K562 (cell line): ENCODE measurements around the gene TTC28. TPM values are rescaled to one million over a fixed set of nuclear protein-coding genes. Genes with fewer than 3 reads are reported as not detected.

Experiments used
- ATAC-seq: fragments of 200-7000 bp; cut with Tn5 transposase; 3 replicates; pipeline ENCODE4 v1.9.1; 2020; ENCODE audit warnings: moderate library complexity
- BruUV-seq: library from RNA; stranded (reverse); fragments of 400-500 nt; replicated peaks from 2 replicates; lab custom pipeline; 2021; lab: Mats Ljungman, UMichigan
- CTCF ChIA-PET: fragments of 300-600 bp; formaldehyde crosslinking; extraction: SDS; loops from one replicate; lab custom pipeline; 2021; ENCODE audit warnings: low intra/inter-chr PET ratio; lab: Yijun Ruan, JAX
- POLR2A ChIA-PET: fragments of 300-600, 350-650 bp; sonication (Branson Sonifier 250); formaldehyde crosslinking; extraction: SDS; loops from one replicate; lab custom pipeline; 2021; ENCODE audit warnings: antibody characterized with exemption, inconsistent platforms; lab: Yijun Ruan, JAX
- DNase-seq, 4 experiments: peaks; one replicate each; pipeline versions ENCODE4 v3.0.0 to v3.0.0-alpha.2; 2011 to 2018; ENCODE audit warnings: low spot score in 3 of 4, mixed read lengths in 3 of 4; ENCODE audit errors: extremely low read depth in 1 of 4
- FAIRE-seq: peaks from 2 replicates; lab custom pipeline; 2011; peaks lifted over from hg19 to GRCh38; lab: Jason Lieb, UNC
- H2AFZ ChIP-seq: 2 replicates; pipeline ENCODE4 v1.6.0; 2011; ENCODE audit warnings: low read depth, low read length, control low read depth, inconsistent platforms
- H3K27ac ChIP-seq: fragments of 200-600 bp; 3 replicates; pipeline ENCODE4 v1.8.0; 2011; ENCODE audit warnings: low read depth, mild to moderate bottlenecking, control low read depth, inconsistent platforms, low read length, moderate library complexity, mixed read lengths; ENCODE audit errors: extremely low read depth
- H3K27me3 ChIP-seq, 2 experiments: fragments of 300-600 bp in 1 of 2; 2 replicates in 1 of 2; 3 replicates in 1 of 2; pipeline versions ENCODE4 v1.6.0 to v1.8.0; 2011; ENCODE audit warnings: inconsistent platforms in 2 of 2, low read length in 2 of 2, mild to moderate bottlenecking in 1 of 2, mixed read lengths in 1 of 2, moderate library complexity in 1 of 2; ENCODE audit not compliant: control insufficient read depth in 2 of 2, insufficient read depth in 2 of 2
- H3K36me3 ChIP-seq: fragments of 300-600 bp; 3 replicates; pipeline ENCODE4 v1.8.0; 2011; ENCODE audit warnings: mild to moderate bottlenecking, low read length, inconsistent platforms; ENCODE audit not compliant: control insufficient read depth, insufficient read depth
- H3K4me1 ChIP-seq, 2 experiments: fragments of 200-600 bp in 1 of 2; replicated peaks in 1 of 2; 2 replicates in 1 of 2; 3 replicates in 1 of 2; pipeline versions ENCODE4 v1.5.1 to v1.8.0; 2011; ENCODE audit warnings: inconsistent platforms in 2 of 2, low read length in 2 of 2, mild to moderate bottlenecking in 1 of 2, mixed read lengths in 1 of 2, moderate library complexity in 1 of 2; ENCODE audit not compliant: control insufficient read depth in 2 of 2, insufficient read depth in 2 of 2
- H3K4me2 ChIP-seq: 2 replicates; pipeline ENCODE4 v1.6.1; 2011; ENCODE audit warnings: low read length, control low read depth, inconsistent platforms, mixed read lengths; ENCODE audit not compliant: insufficient read depth
- H3K4me3 ChIP-seq: fragments of 200-600 bp; sonication (generic), shearing (Covaris generic); 2 replicates; pipeline ENCODE4 v1.5.1; 2016; ENCODE audit warnings: control low read depth, inconsistent platforms
- H3K79me2 ChIP-seq: fragments of 200-600 bp; 3 replicates; pipeline ENCODE4 v1.8.0; 2011; ENCODE audit warnings: low read length, inconsistent platforms; ENCODE audit not compliant: control insufficient read depth, insufficient read depth
- H3K9ac ChIP-seq, 2 experiments: 2 replicates each; pipeline versions ENCODE4 v1.6.0 to v1.6.1; 2011; ENCODE audit warnings: low read depth in 2 of 2, low read length in 2 of 2, control low read depth in 1 of 2, inconsistent platforms in 1 of 2, mild to moderate bottlenecking in 1 of 2, mixed read lengths in 1 of 2; ENCODE audit not compliant: insufficient read depth in 1 of 2
- H3K9me1 ChIP-seq: one replicate; pipeline ENCODE4 v1.6.0; 2011; ENCODE audit warnings: inconsistent platforms, mild to moderate bottlenecking, low read length, moderate library complexity; ENCODE audit not compliant: control insufficient read depth, insufficient read depth
- H3K9me3 ChIP-seq: replicated peaks from 2 replicates; pipeline ENCODE4 v1.5.1; 2011; ENCODE audit warnings: low read depth, low read length, inconsistent platforms; ENCODE audit not compliant: control insufficient read depth, insufficient read depth
- H4K20me1 ChIP-seq: replicated peaks from 2 replicates; pipeline ENCODE4 v1.6.1; 2011; ENCODE audit warnings: low read length, inconsistent platforms, mixed read lengths; ENCODE audit not compliant: control insufficient read depth, insufficient read depth
- CEBPB ChIP-seq: fragments of 450-650 bp; IDR thresholded peaks from 2 replicates; pipeline ENCODE4 v1.6.1; 2016; ENCODE audit warnings: missing genetic modification characterization, missing compliant biosample characterization
- JUNB ChIP-seq: fragments of 450-650 bp; formaldehyde crosslinking; conservative IDR thresholded peaks from 2 replicates; pipeline ENCODE4 v1.4.0; 2020; ENCODE audit warnings: mild to moderate bottlenecking
- OTX1 ChIP-seq: fragments of 450-650 bp; formaldehyde crosslinking; IDR thresholded peaks from 2 replicates; pipeline ENCODE4 v1.4.0; 2022; ENCODE audit warnings: mild to moderate bottlenecking
- SMARCB1 ChIP-seq: IDR thresholded peaks from 2 replicates; pipeline ENCODE4 v1.6.1; 2011; ENCODE audit warnings: improper control_type of control experiment, low read depth; ENCODE audit not compliant: insufficient read length
- SMARCE1 ChIP-seq: fragments of 450-650 bp; IDR thresholded peaks from 2 replicates; pipeline ENCODE4 v1.7.1; 2016; ENCODE audit warnings: mild to moderate bottlenecking
- WGBS: fragments of 100-300 bp; shearing (Covaris generic); methylation state at CpG from one replicate; pipeline ENCODE4 v1.1.6; 2016; ENCODE audit warnings: low coverage, mixed read lengths; ENCODE audit not compliant: insufficient coverage; ENCODE audit errors: missing lambda C conversion rate; 5-methylcytosine and 5-hydroxymethylcytosine counted together
- in situ Hi-C: fragments of 300-500 bp; cut with MboI; formaldehyde crosslinking; loops from 4 replicates; pipeline ENCODE4 v1.15.0; 2018; ENCODE audit warnings: inconsistent platforms, mixed read lengths
- intact Hi-C: fragments of 100-400 bp; cut with micrococcal nuclease; formaldehyde crosslinking; loops from 2 replicates; pipeline ENCODE4 v1.14.2; 2022
- polyA plus RNA-seq, 8 experiments: library from polyadenylated mRNA; depleted of rRNA in 4 of 8; stranded (reverse) in 5 of 8; unstranded in 3 of 8; fragments of >200 nt; fragmentation: Nextera tagmentation in 2 of 8; fragmentation: Illumina TruSeq in 1 of 8; extraction: Ambion mirVana in 2 of 8; extraction: Trizol in 1 of 8; gene quantifications; 2 replicates each; pipeline versions ENCODE4 v1.2.1 to v1.2.3, GENCODE V29; 2011 to 2014; ENCODE audit warnings: inconsistent platforms in 1 of 8, missing spikeins in 1 of 8
- total RNA-seq, 7 experiments: library from RNA; depleted of rRNA in 6 of 7; stranded (reverse); fragments of >200 nt in 6 of 7; fragmentation: Illumina TruSeq in 2 of 7; extraction: Trizol in 2 of 7; gene quantifications; 2 replicates each; pipeline versions ENCODE4 v1.2.1 to v1.2.3, GENCODE V29; 2011 to 2021; ENCODE audit warnings: low replicate concordance in 1 of 7
- TF ChIP-seq, protein P1 (sequence below): fragments of 200-800 bp; sonication (Bioruptor generic); IDR thresholded peaks from 2 replicates; pipeline ENCODE4 v1.6.1; 2016; ENCODE audit warnings: missing genetic modification characterization, missing compliant biosample characterization
- TF ChIP-seq, protein P2 (sequence below): fragments of 200-600 bp; sonication (generic); IDR thresholded peaks from one replicate; pipeline ENCODE4 v1.6.1; 2012; ENCODE audit warnings: mild to moderate bottlenecking, low read depth, low read length, inconsistent platforms

The TTC28 gene
- total and polyA plus RNA-seq, 9 of the 15 experiments (the other 6 are each of a cell fraction or from before 2014, with no cell fraction given): 0.22 to 10.7 (median 3.1) TPM

DNA sequence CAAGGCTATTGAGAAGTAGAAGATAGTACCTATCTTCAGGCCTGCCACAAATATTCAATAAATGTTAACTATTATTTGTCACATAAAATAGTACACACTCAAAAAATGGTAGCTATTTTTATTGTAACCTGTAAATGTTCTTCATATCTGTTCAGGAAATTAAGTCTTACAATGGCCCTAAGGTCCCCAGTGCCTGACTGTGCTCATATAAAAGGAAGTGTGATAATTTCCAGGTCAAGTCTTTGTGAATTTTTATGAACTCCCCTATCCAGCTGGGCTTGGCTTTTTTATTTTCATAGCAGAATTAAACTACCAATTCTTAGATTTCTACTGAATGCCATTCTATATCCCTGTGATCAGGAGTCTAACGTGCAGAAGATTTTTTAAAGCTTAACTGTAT is 476.4 kb downstream of the TTC28 start:
- no peaks in the 10 kb centered on the region for H3K4me1 ChIP-seq
- ATAC-seq: no peak
- CTCF ChIA-PET: no interaction called here
- H3K27me3 ChIP-seq: no peaks in the 10 kb centered on the region
- H3K4me3 ChIP-seq: no peak overlapping the region
- POLR2A ChIA-PET: no interaction called here
- no peak overlapping the region for H3K4me2 ChIP-seq
- no peak overlapping the region for H3K9ac ChIP-seq
- in situ Hi-C loops (no loop called here), intact Hi-C loops (no loop called here)
- no peak for FAIRE-seq
- H2AFZ ChIP-seq: no peak overlapping the region
- no peaks in the 10 kb centered on the region for H3K36me3 ChIP-seq
- WGBS: 24% methylated on average over 1 of the region's 1 CpG
- H3K9me1 ChIP-seq: no peaks in the 10 kb centered on the region
- no peaks in the 10 kb centered on the region for H3K9me3 ChIP-seq
- BruUV-seq: no TSS peak
- H3K79me2 ChIP-seq: no peaks in the 10 kb centered on the region
- no peak overlapping the region for H3K27ac ChIP-seq
- DNase-seq: no peak
- H4K20me1 ChIP-seq: no peaks in the 10 kb centered on the region
- TF ChIP-seq JUNB (no peak), OTX1 (no peak), SMARCE1 (no peak), CEBPB (tag) (no peak), SMARCB1 (no peak)
- TF ChIP-seq, protein P1, sequence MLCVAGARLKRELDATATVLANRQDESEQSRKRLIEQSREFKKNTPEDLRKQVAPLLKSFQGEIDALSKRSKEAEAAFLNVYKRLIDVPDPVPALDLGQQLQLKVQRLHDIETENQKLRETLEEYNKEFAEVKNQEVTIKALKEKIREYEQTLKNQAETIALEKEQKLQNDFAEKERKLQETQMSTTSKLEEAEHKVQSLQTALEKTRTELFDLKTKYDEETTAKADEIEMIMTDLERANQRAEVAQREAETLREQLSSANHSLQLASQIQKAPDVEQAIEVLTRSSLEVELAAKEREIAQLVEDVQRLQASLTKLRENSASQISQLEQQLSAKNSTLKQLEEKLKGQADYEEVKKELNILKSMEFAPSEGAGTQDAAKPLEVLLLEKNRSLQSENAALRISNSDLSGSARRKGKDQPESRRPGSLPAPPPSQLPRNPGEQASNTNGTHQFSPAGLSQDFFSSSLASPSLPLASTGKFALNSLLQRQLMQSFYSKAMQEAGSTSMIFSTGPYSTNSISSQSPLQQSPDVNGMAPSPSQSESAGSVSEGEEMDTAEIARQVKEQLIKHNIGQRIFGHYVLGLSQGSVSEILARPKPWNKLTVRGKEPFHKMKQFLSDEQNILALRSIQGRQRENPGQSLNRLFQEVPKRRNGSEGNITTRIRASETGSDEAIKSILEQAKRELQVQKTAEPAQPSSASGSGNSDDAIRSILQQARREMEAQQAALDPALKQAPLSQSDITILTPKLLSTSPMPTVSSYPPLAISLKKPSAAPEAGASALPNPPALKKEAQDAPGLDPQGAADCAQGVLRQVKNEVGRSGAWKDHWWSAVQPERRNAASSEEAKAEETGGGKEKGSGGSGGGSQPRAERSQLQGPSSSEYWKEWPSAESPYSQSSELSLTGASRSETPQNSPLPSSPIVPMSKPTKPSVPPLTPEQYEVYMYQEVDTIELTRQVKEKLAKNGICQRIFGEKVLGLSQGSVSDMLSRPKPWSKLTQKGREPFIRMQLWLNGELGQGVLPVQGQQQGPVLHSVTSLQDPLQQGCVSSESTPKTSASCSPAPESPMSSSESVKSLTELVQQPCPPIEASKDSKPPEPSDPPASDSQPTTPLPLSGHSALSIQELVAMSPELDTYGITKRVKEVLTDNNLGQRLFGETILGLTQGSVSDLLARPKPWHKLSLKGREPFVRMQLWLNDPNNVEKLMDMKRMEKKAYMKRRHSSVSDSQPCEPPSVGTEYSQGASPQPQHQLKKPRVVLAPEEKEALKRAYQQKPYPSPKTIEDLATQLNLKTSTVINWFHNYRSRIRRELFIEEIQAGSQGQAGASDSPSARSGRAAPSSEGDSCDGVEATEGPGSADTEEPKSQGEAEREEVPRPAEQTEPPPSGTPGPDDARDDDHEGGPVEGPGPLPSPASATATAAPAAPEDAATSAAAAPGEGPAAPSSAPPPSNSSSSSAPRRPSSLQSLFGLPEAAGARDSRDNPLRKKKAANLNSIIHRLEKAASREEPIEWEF (CRISPR knock-in tag): no peak
- TF ChIP-seq, protein P2, sequence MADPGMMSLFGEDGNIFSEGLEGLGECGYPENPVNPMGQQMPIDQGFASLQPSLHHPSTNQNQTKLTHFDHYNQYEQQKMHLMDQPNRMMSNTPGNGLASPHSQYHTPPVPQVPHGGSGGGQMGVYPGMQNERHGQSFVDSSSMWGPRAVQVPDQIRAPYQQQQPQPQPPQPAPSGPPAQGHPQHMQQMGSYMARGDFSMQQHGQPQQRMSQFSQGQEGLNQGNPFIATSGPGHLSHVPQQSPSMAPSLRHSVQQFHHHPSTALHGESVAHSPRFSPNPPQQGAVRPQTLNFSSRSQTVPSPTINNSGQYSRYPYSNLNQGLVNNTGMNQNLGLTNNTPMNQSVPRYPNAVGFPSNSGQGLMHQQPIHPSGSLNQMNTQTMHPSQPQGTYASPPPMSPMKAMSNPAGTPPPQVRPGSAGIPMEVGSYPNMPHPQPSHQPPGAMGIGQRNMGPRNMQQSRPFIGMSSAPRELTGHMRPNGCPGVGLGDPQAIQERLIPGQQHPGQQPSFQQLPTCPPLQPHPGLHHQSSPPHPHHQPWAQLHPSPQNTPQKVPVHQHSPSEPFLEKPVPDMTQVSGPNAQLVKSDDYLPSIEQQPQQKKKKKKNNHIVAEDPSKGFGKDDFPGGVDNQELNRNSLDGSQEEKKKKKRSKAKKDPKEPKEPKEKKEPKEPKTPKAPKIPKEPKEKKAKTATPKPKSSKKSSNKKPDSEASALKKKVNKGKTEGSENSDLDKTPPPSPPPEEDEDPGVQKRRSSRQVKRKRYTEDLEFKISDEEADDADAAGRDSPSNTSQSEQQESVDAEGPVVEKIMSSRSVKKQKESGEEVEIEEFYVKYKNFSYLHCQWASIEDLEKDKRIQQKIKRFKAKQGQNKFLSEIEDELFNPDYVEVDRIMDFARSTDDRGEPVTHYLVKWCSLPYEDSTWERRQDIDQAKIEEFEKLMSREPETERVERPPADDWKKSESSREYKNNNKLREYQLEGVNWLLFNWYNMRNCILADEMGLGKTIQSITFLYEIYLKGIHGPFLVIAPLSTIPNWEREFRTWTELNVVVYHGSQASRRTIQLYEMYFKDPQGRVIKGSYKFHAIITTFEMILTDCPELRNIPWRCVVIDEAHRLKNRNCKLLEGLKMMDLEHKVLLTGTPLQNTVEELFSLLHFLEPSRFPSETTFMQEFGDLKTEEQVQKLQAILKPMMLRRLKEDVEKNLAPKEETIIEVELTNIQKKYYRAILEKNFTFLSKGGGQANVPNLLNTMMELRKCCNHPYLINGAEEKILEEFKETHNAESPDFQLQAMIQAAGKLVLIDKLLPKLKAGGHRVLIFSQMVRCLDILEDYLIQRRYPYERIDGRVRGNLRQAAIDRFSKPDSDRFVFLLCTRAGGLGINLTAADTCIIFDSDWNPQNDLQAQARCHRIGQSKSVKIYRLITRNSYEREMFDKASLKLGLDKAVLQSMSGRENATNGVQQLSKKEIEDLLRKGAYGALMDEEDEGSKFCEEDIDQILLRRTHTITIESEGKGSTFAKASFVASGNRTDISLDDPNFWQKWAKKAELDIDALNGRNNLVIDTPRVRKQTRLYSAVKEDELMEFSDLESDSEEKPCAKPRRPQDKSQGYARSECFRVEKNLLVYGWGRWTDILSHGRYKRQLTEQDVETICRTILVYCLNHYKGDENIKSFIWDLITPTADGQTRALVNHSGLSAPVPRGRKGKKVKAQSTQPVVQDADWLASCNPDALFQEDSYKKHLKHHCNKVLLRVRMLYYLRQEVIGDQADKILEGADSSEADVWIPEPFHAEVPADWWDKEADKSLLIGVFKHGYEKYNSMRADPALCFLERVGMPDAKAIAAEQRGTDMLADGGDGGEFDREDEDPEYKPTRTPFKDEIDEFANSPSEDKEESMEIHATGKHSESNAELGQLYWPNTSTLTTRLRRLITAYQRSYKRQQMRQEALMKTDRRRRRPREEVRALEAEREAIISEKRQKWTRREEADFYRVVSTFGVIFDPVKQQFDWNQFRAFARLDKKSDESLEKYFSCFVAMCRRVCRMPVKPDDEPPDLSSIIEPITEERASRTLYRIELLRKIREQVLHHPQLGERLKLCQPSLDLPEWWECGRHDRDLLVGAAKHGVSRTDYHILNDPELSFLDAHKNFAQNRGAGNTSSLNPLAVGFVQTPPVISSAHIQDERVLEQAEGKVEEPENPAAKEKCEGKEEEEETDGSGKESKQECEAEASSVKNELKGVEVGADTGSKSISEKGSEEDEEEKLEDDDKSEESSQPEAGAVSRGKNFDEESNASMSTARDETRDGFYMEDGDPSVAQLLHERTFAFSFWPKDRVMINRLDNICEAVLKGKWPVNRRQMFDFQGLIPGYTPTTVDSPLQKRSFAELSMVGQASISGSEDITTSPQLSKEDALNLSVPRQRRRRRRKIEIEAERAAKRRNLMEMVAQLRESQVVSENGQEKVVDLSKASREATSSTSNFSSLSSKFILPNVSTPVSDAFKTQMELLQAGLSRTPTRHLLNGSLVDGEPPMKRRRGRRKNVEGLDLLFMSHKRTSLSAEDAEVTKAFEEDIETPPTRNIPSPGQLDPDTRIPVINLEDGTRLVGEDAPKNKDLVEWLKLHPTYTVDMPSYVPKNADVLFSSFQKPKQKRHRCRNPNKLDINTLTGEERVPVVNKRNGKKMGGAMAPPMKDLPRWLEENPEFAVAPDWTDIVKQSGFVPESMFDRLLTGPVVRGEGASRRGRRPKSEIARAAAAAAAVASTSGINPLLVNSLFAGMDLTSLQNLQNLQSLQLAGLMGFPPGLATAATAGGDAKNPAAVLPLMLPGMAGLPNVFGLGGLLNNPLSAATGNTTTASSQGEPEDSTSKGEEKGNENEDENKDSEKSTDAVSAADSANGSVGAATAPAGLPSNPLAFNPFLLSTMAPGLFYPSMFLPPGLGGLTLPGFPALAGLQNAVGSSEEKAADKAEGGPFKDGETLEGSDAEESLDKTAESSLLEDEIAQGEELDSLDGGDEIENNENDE: no peak
